Measurements from ENCODE around the gene SGMS1. TPM values are rescaled to one million over a fixed set of nuclear protein-coding genes. Genes with fewer than 3 reads are reported as not detected.

Gene SGMS1
- total RNA-seq, 1 donor: 68.0 TPM

GRCh38 chr10:50576245-50576815 is 47.4 kb downstream of the SGMS1 start:
- no peak for TF ChIP-seq CTCF (IDR thresholded peaks at IDR 0.05; ENCODE audit: extremely low read depth, low read depth, low read length)
- no peak overlapping the region for H2AFZ ChIP-seq (ENCODE audit: low read length)
- H3K4me1 ChIP-seq (ENCODE audit: insufficient read depth, low read length): peaks cover 26% of the 10 kb centered on the region
- H3K27me3 ChIP-seq (ENCODE audit: insufficient read depth, low read length): no peaks in the 10 kb centered on the region
- peak; percentile 72 for DNase-seq (ENCODE audit: insufficient read length, low spot score, missing footprints)
- no peaks in the 10 kb centered on the region for H3K36me3 ChIP-seq (ENCODE audit: insufficient read depth, low read length)
- H3K79me2 ChIP-seq (ENCODE audit: insufficient read depth, low read length): peaks cover 14% of the 10 kb centered on the region
- H3K9me3 ChIP-seq (ENCODE audit: low read depth, low read length): no peaks in the 10 kb centered on the region
- H4K20me1 ChIP-seq (ENCODE audit: insufficient read depth, low read length): peaks cover 17% of the 10 kb centered on the region
- H3K4me3 ChIP-seq (ENCODE audit: insufficient read depth, low read length): no peak overlapping the region
- no peak overlapping the region for H3K27ac ChIP-seq (ENCODE audit: low read depth, low read length)
- peak overlapping the region; percentile 5 for H3K4me2 ChIP-seq (ENCODE audit: insufficient read depth, low read length)

GRCh38 chr10:50575477-50576244 is 48.1 kb downstream of the SGMS1 start:
- Histone ChIP-seq H4K20me1 (ENCODE audit: insufficient read depth, low read length) (peaks cover 17% of the 10 kb centered on the region), H3K9me3 (ENCODE audit: low read depth, low read length) (no peaks in the 10 kb centered on the region), H3K36me3 (ENCODE audit: insufficient read depth, low read length) (no peaks in the 10 kb centered on the region), H3K27ac (ENCODE audit: low read depth, low read length) (no peak overlapping the region), H2AFZ (ENCODE audit: low read length) (no peak overlapping the region), H3K27me3 (ENCODE audit: insufficient read depth, low read length) (no peaks in the 10 kb centered on the region), H3K79me2 (ENCODE audit: insufficient read depth, low read length) (peaks cover 11% of the 10 kb centered on the region), H3K4me1 (ENCODE audit: insufficient read depth, low read length) (peaks cover 26% of the 10 kb centered on the region), H3K4me3 (ENCODE audit: insufficient read depth, low read length) (no peak overlapping the region), H3K4me2 (ENCODE audit: insufficient read depth, low read length) (no peak overlapping the region)
- TF ChIP-seq CTCF (IDR thresholded peaks at IDR 0.05; ENCODE audit: extremely low read depth, low read depth, low read length): no peak
- no peak for DNase-seq (ENCODE audit: insufficient read length, low spot score, missing footprints)

GRCh38 chr10:50574931-50575330 is 48.8 kb downstream of the SGMS1 start:
- Histone ChIP-seq H3K4me1 (ENCODE audit: insufficient read depth, low read length) (peaks cover 26% of the 10 kb centered on the region), H3K27ac (ENCODE audit: low read depth, low read length) (no peak overlapping the region), H3K36me3 (ENCODE audit: insufficient read depth, low read length) (no peaks in the 10 kb centered on the region), H3K27me3 (ENCODE audit: insufficient read depth, low read length) (no peaks in the 10 kb centered on the region), H3K4me3 (ENCODE audit: insufficient read depth, low read length) (no peak overlapping the region), H3K79me2 (ENCODE audit: insufficient read depth, low read length) (peaks cover 11% of the 10 kb centered on the region), H3K4me2 (ENCODE audit: insufficient read depth, low read length) (no peak overlapping the region), H3K9me3 (ENCODE audit: low read depth, low read length) (no peaks in the 10 kb centered on the region), H4K20me1 (ENCODE audit: insufficient read depth, low read length) (peaks cover 17% of the 10 kb centered on the region), H2AFZ (ENCODE audit: low read length) (no peak overlapping the region)
- TF ChIP-seq CTCF (IDR thresholded peaks at IDR 0.05; ENCODE audit: extremely low read depth, low read depth, low read length): no peak
- no peak for DNase-seq (ENCODE audit: insufficient read length, low spot score, missing footprints)

GRCh38 chr10:50574305-50574704 is 49.5 kb downstream of the SGMS1 start:
- DNase-seq (ENCODE audit: insufficient read length, low spot score, missing footprints): no peak
- Histone ChIP-seq H3K79me2 (ENCODE audit: insufficient read depth, low read length) (peaks cover 11% of the 10 kb centered on the region), H3K27ac (ENCODE audit: low read depth, low read length) (no peak overlapping the region), H2AFZ (ENCODE audit: low read length) (no peak overlapping the region), H3K36me3 (ENCODE audit: insufficient read depth, low read length) (no peaks in the 10 kb centered on the region), H3K4me1 (ENCODE audit: insufficient read depth, low read length) (peaks cover 26% of the 10 kb centered on the region), H4K20me1 (ENCODE audit: insufficient read depth, low read length) (peaks cover 19% of the 10 kb centered on the region), H3K9me3 (ENCODE audit: low read depth, low read length) (no peaks in the 10 kb centered on the region), H3K4me3 (ENCODE audit: insufficient read depth, low read length) (no peak overlapping the region), H3K4me2 (ENCODE audit: insufficient read depth, low read length) (no peak overlapping the region), H3K27me3 (ENCODE audit: insufficient read depth, low read length) (no peaks in the 10 kb centered on the region)
- peak; percentile 35 for TF ChIP-seq CTCF (IDR thresholded peaks at IDR 0.05; ENCODE audit: extremely low read depth, low read depth, low read length)
